DND-41 (cell line): ENCODE results near the gene CCDC178.

Experiments
- ATAC-seq: fragments of 200-7000 bp; cut with Tn5 transposase; 3 replicates; pipeline ENCODE4 v1.9.1; 2021; ENCODE audit warnings: low read depth; ENCODE audit not compliant: insufficient read depth
- DNase-seq: peaks from one replicate; pipeline ENCODE4 v3.0.0-alpha.2; 2020
- H2AFZ ChIP-seq: 2 replicates; pipeline ENCODE4 v1.6.0; 2012; ENCODE audit warnings: low read depth, low read length
- H3K27ac ChIP-seq: 2 replicates; pipeline ENCODE4 v1.5.1; 2012; ENCODE audit warnings: low read length, inconsistent platforms
- H3K27me3 ChIP-seq: fragments of 200-600 bp; sonication (generic); 2 replicates; pipeline ENCODE4 v1.6.0; 2012; ENCODE audit warnings: low read length, mild to moderate bottlenecking, inconsistent platforms; ENCODE audit not compliant: insufficient read depth, poor library complexity
- H3K36me3 ChIP-seq: 2 replicates; pipeline ENCODE4 v1.5.1; 2012; ENCODE audit warnings: low read length, inconsistent platforms; ENCODE audit not compliant: insufficient read depth
- H3K4me1 ChIP-seq: 2 replicates; pipeline ENCODE4 v1.5.1; 2012; ENCODE audit warnings: mild to moderate bottlenecking, low read length; ENCODE audit not compliant: insufficient read depth
- H3K4me2 ChIP-seq: 2 replicates; pipeline ENCODE4 v1.6.0; 2012; ENCODE audit warnings: mild to moderate bottlenecking, moderate library complexity, low read length, inconsistent platforms; ENCODE audit not compliant: insufficient read depth
- H3K4me3 ChIP-seq, 2 experiments: fragments of 200-600 bp in 1 of 2; shearing (Covaris generic) in 1 of 2; 2 replicates each; pipeline ENCODE4 v1.5.1; 2012 to 2016; ENCODE audit warnings: inconsistent platforms in 2 of 2, low read length in 2 of 2, mild to moderate bottlenecking in 2 of 2, low read depth in 1 of 2, moderate library complexity in 1 of 2
- H3K79me2 ChIP-seq: 2 replicates; pipeline ENCODE4 v1.6.0; 2012; ENCODE audit warnings: low read length, inconsistent platforms; ENCODE audit not compliant: insufficient read depth
- H3K9ac ChIP-seq: 2 replicates; pipeline ENCODE4 v1.6.0; 2012; ENCODE audit warnings: low read depth, mild to moderate bottlenecking, inconsistent platforms, low read length, moderate library complexity
- H3K9me3 ChIP-seq: 2 replicates; pipeline ENCODE4 v1.5.1; 2012; ENCODE audit warnings: low read length, moderate library complexity, mild to moderate bottlenecking, inconsistent platforms; ENCODE audit not compliant: insufficient read depth, severe bottlenecking
- H4K20me1 ChIP-seq: 2 replicates; pipeline ENCODE4 v1.6.0; 2012; ENCODE audit warnings: low read length; ENCODE audit not compliant: insufficient read depth
- EZH2 ChIP-seq: IDR thresholded peaks from 3 replicates; pipeline ENCODE4 v1.6.1; 2012; ENCODE audit warnings: borderline replicate concordance, low read depth, mild to moderate bottlenecking, moderate library complexity, low read length, inconsistent platforms; ENCODE audit not compliant: severe bottlenecking
- TF ChIP-seq, protein P1 (sequence below): IDR thresholded peaks from 2 replicates; pipeline ENCODE4 v1.5.1; 2012; ENCODE audit warnings: borderline replicate concordance, low read length, moderate library complexity, mild to moderate bottlenecking; ENCODE audit not compliant: poor library complexity, severe bottlenecking; ENCODE audit errors: extremely low read depth

CCDC178 gene

DNA sequence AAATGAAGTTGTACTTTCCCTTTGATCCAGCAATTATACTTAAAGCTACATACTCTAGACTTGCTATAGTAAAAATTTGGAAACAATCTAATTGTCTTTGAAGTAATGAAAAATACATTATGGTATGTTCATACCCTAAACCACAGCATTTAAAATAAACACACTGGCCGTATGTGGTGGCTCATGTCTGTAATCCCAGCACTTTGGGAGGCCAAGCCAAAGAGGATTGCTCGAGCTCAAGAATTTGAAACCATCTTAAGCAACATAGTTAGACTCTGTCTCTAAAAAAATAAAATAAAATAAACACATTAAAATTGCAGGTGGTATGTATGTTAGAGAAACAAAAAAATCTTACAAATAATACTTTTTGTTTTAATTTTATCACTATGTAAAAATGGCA is 459.6 kb downstream of the CCDC178 start:
- DNase-seq = no peak
- no peaks in the 10 kb centered on the region for H3K9me3 ChIP-seq

DNA sequence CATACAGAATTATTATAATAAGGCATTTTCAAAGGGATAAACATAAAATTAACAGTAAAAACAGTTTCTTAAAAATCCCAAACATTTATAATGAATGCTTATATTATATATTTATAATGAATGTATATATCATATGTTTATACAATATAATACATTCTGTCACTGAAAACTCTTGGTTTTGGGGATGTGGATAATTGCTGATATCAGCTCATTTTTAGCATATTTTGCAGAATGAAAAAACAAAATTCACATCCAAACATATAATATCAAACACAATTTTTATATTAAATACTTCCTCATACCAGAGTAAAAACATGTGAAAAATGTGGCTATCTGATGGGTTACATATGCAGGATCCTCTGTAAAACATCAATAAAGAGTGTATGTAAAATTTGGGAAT is 465.0 kb downstream of the CCDC178 start:
- H3K4me3 ChIP-seq = no peak overlapping the region

More for the DNA sequence above, 459.6 kb downstream of the CCDC178 start:
- no peak for ATAC-seq
- no peaks in the 10 kb centered on the region for H3K27me3 ChIP-seq
- H3K9ac ChIP-seq = no peak overlapping the region
- H2AFZ ChIP-seq = no peak overlapping the region
- no peak overlapping the region for H3K4me3 ChIP-seq
- no peak overlapping the region for H3K27ac ChIP-seq
- no peak for TF ChIP-seq EZH2
- TF ChIP-seq, protein P1, sequence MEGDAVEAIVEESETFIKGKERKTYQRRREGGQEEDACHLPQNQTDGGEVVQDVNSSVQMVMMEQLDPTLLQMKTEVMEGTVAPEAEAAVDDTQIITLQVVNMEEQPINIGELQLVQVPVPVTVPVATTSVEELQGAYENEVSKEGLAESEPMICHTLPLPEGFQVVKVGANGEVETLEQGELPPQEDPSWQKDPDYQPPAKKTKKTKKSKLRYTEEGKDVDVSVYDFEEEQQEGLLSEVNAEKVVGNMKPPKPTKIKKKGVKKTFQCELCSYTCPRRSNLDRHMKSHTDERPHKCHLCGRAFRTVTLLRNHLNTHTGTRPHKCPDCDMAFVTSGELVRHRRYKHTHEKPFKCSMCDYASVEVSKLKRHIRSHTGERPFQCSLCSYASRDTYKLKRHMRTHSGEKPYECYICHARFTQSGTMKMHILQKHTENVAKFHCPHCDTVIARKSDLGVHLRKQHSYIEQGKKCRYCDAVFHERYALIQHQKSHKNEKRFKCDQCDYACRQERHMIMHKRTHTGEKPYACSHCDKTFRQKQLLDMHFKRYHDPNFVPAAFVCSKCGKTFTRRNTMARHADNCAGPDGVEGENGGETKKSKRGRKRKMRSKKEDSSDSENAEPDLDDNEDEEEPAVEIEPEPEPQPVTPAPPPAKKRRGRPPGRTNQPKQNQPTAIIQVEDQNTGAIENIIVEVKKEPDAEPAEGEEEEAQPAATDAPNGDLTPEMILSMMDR = no peak
- H3K36me3 ChIP-seq = no peaks in the 10 kb centered on the region
- H3K4me2 ChIP-seq = no peak overlapping the region
- no peaks in the 10 kb centered on the region for H3K79me2 ChIP-seq
- H4K20me1 ChIP-seq = no peaks in the 10 kb centered on the region
- H3K4me1 ChIP-seq = no peaks in the 10 kb centered on the region

DNA sequence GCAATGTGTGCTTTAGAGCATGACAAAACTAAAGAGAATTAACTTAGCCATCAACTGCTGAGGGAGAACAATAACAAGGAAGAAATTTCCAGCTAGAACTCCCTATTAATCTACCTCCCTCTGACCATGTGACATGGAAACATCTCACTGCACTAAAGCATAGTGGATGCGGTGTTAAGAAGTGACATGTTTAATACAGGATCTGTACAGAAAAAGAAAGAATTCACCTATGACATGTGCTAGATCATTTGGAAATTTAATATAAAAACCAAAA is 465.4 kb downstream of the CCDC178 start:
- Histone ChIP-seq H3K36me3 (no peaks in the 10 kb centered on the region), H3K4me3 (no peak overlapping the region), H2AFZ (no peak overlapping the region), H3K9ac (no peak overlapping the region), H3K79me2 (no peaks in the 10 kb centered on the region), H4K20me1 (no peaks in the 10 kb centered on the region), H3K27ac (no peak overlapping the region), H3K4me2 (no peak overlapping the region), H3K27me3 (no peaks in the 10 kb centered on the region), H3K4me1 (no peaks in the 10 kb centered on the region), H3K9me3 (no peaks in the 10 kb centered on the region)
- ATAC-seq (no peak), DNase-seq (no peak)
- TF ChIP-seq, protein P1 = no peak
- TF ChIP-seq EZH2 = no peak

More for the DNA sequence above, 465.0 kb downstream of the CCDC178 start:
- H4K20me1 ChIP-seq = no peaks in the 10 kb centered on the region
- DNase-seq (no peak), ATAC-seq (no peak)
- no peaks in the 10 kb centered on the region for H3K9me3 ChIP-seq
- no peak for TF ChIP-seq EZH2
- TF ChIP-seq, protein P1 = no peak
- H3K4me1 ChIP-seq = no peaks in the 10 kb centered on the region
- H3K27ac ChIP-seq = no peak overlapping the region
- no peak overlapping the region for H3K9ac ChIP-seq
- no peak overlapping the region for H3K4me2 ChIP-seq
- H3K36me3 ChIP-seq = no peaks in the 10 kb centered on the region
- H2AFZ ChIP-seq = no peak overlapping the region
- no peaks in the 10 kb centered on the region for H3K27me3 ChIP-seq
- H3K79me2 ChIP-seq = no peaks in the 10 kb centered on the region

DNA sequence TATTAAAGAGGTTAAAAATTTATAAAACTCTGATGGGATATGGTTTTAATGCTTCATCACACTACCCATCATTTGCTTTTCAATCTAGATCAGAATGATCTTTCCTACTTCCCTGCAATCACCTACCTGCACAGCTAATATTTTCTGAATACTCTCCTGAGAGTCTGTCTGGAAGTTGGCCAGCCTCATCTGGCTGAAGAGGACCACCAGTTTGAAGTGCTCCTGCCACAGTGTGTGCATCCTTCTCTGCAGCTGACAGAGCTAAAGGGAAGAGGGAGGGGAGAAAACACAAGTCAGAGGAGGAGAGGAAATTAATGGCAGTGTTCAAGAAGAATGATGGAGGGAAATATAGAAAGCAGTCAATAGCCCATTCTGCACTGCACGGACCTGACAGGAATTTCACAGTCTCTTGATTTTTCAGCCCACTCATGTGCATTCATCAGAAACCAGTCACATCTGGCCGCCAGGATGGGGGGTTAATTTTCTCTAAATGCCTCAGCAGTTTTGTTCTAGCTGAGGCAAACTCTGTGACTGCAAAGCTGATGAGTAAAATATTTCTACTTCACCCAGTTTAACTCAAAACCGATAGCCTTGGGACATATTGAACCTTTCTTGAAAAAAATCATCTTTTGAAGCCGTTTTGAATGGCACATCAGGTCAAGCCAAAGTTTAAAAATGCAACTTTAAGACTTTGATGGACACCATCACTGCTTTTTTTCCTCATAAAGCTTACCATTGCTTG is 465.9 kb downstream of the CCDC178 start:
- Histone ChIP-seq H3K79me2 (no peaks in the 10 kb centered on the region), H3K4me1 (no peaks in the 10 kb centered on the region), H3K9ac (no peak overlapping the region), H3K27ac (no peak overlapping the region), H3K36me3 (no peaks in the 10 kb centered on the region), H3K4me2 (no peak overlapping the region), H4K20me1 (no peaks in the 10 kb centered on the region), H3K9me3 (no peaks in the 10 kb centered on the region), H3K4me3 (no peak overlapping the region), H3K27me3 (no peaks in the 10 kb centered on the region), H2AFZ (no peak overlapping the region)
- ATAC-seq = no peak
- no peak for DNase-seq
- TF ChIP-seq, protein P1 = no peak
- TF ChIP-seq EZH2 = no peak
